IgD-negative memory B cell (primary cell): ENCODE results near the gene NPHS1. TPM values are rescaled to one million over a fixed set of nuclear protein-coding genes. Genes with fewer than 3 reads are reported as not detected.

Source experiments
- H3K27ac Mint-ChIP-seq, 3 donors: one replicate each; pipeline ENCODE4 v1.8.0; 2020 to 2022; ENCODE audit warnings: mild to moderate bottlenecking in 3 of 3, mixed read lengths in 3 of 3, moderate library complexity in 1 of 3
- H3K27me3 Mint-ChIP-seq: one replicate; pipeline ENCODE4 v1.8.0; 2021; ENCODE audit warnings: mixed read lengths
- H3K36me3 Mint-ChIP-seq: one replicate; pipeline ENCODE4 v1.8.0; 2020; ENCODE audit warnings: mild to moderate bottlenecking, mixed read lengths
- H3K4me1 Mint-ChIP-seq, 3 donors: one replicate each; pipeline ENCODE4 v1.8.0; 2020 to 2022; ENCODE audit warnings: mixed read lengths in 3 of 3, mild to moderate bottlenecking in 1 of 3
- H3K4me3 Mint-ChIP-seq, 4 donors: one replicate each; pipeline ENCODE4 v1.8.0; 2020 to 2022; ENCODE audit warnings: mild to moderate bottlenecking in 4 of 4, mixed read lengths in 4 of 4, moderate library complexity in 3 of 4
- H3K9me3 Mint-ChIP-seq, 3 donors: one replicate each; pipeline ENCODE4 v1.8.0; 2020 to 2021; ENCODE audit warnings: mixed read lengths in 3 of 3, mild to moderate bottlenecking in 1 of 3
- polyA plus RNA-seq: library from polyadenylated mRNA; unstranded; fragments of 300-500 nt; fragmentation: Illumina TruSeq; gene quantifications from one replicate; pipeline ENCODE4 v1.2.3, GENCODE V29; 2021

Gene NPHS1
- polyA plus RNA-seq, 1 donor from 2014 or later = not detected

DNA sequence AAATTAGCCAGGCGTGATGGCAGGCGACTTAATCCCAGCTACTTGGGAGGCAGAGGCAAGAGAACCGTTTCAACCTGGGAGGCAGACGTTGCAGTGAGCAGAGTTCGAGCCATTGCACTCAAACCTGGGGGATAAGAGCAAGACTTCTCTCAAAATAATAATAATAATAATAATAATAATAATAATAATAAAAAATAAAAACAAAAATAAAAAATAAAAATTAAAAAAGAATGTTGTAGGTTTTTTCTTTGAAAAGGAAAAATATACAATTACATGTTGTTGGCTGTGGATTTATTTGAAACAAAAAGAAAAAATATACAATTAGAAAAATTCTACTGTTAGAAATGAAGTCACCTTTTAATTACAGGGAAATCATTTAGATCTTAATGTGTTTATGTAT lies 28.2 kb downstream of the NPHS1 start:
- Mint-ChIP-seq H3K27ac (no peak overlapping the region), H3K9me3 (no peaks in the 10 kb centered on the region), H3K27me3 (peaks cover 19% of the 10 kb centered on the region), H3K4me3 (no peak overlapping the region), H3K36me3 (no peaks in the 10 kb centered on the region), H3K4me1 (no peaks in the 10 kb centered on the region)

DNA sequence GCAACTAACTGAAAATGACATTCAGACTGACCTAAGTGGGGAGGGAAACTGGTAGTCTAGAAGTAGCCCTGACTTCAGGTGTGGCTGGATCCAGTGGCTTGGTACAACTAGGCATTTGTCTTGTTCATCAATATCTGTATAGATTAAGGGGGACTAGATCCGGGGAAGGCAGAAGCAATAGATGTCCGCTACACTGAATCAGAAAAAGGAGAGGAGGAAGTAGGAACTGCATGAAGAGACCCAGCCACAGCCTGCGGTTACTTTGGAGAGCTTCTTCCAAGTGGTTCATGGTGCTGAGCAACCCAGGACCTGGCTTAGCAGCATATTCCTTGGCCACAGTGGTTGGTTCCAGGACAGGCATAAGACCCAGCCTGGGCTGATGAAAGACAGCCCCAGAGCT lies 29.7 kb downstream of the NPHS1 start:
- Mint-ChIP-seq H3K4me1 (no peaks in the 10 kb centered on the region), H3K27me3 (peaks cover 22% of the 10 kb centered on the region), H3K36me3 (no peaks in the 10 kb centered on the region), H3K9me3 (no peaks in the 10 kb centered on the region), H3K4me3 (no peak overlapping the region), H3K27ac (no peak overlapping the region)

DNA sequence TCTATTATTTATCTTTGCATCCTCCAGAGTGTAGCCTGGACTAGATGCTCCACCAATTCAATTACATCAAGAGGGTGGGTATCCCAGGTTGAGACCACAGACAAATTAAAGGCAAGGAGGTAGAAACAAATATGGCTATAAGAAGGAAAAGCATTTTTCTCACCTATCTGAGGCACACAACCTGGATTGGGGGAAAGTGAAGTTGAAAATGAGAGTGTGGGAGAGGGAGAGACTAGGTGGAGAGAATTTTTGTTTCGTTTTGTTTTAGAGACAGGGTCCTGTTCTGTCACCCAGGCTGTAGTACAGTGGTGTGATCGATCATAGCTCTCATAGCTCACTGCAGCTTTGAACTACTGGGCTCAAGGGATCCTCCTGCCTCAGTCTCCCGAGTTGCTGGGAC lies 33.9 kb downstream of the NPHS1 start:
- Mint-ChIP-seq H3K27me3 (peaks cover 20% of the 10 kb centered on the region), H3K27ac (no peak overlapping the region), H3K36me3 (no peaks in the 10 kb centered on the region)

DNA sequence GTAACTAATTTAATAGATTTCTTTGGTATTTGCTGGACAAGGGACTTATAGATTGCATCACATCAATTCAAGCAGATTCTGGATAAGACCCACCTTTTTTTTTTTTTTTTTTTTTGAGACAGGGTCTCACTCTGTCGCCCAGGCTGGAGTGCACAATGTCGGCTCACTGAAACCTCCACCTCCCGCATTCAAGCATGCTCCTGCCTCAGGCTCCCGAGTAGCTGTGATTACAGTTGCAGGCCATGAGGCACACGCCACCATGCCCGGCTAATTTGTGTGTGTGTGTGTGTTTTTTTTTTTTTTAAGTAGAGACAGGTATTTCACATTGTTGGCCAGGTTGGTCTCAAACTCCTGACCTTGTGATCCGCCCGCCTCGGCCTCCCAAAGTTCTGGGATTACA lies 35.5 kb downstream of the NPHS1 start:
- peaks cover 19% of the 10 kb centered on the region for H3K27me3 Mint-ChIP-seq

More for the DNA sequence above, 33.9 kb downstream of the NPHS1 start:
- Mint-ChIP-seq H3K4me3 (no peak overlapping the region), H3K4me1 (no peaks in the 10 kb centered on the region), H3K9me3 (peaks cover 0 to 2% (median 0%) of the 10 kb centered on the region in 3 donors)

DNA sequence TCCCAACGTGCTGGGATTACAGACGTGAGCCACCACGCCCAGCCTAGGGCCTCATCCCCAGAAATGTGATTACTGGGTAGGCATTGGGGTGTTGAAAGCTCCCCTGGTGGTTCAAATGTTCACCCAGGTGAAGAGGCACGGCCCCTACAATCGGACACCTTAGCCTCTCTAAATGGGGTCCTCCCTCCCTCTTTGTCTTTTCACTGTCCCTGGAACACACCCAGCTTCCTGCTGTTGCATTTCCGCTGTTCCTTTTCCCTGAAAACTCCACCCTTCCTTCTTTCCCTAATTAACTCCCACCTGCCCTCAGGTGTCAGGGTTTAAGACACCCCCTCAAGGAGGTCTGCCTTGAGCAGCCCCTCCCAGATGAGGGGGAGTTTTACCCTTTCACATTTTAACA lies 36.0 kb downstream of the NPHS1 start:
- Mint-ChIP-seq H3K4me3 (no peak overlapping the region), H3K36me3 (no peaks in the 10 kb centered on the region), H3K27ac (peak overlapping the region in 1 of 3 donors; percentile 3), H3K27me3 (peaks cover 19% of the 10 kb centered on the region), H3K9me3 (peaks cover 0 to 2% (median 0%) of the 10 kb centered on the region in 3 donors), H3K4me1 (no peaks in the 10 kb centered on the region)

More for the DNA sequence above, 35.5 kb downstream of the NPHS1 start:
- Mint-ChIP-seq H3K4me3 (no peak overlapping the region), H3K4me1 (no peaks in the 10 kb centered on the region), H3K27ac (no peak overlapping the region), H3K36me3 (no peaks in the 10 kb centered on the region), H3K9me3 (peaks cover 0 to 2% (median 0%) of the 10 kb centered on the region in 3 donors)

GRCh38 chr19:35813043-35813890 lies 39.0 kb downstream of the NPHS1 start:
- H3K4me1 Mint-ChIP-seq = peaks cover 0 to 1% (median 0%) of the 10 kb centered on the region in 3 donors
- peaks cover 0 to 2% (median 0%) of the 10 kb centered on the region in 3 donors for H3K9me3 Mint-ChIP-seq
- H3K27me3 Mint-ChIP-seq = peaks cover 22% of the 10 kb centered on the region
- no peak overlapping the region for H3K4me3 Mint-ChIP-seq
- no peaks in the 10 kb centered on the region for H3K36me3 Mint-ChIP-seq
- no peak overlapping the region for H3K27ac Mint-ChIP-seq

GRCh38 chr19:35812220-35813042 lies 39.9 kb downstream of the NPHS1 start, which contains the start of gene PRODH2:
PRODH2 (minus strand) TSS chr19:35812845; CDS start chr19:35812805, 40 bp downstream.
- H3K27ac Mint-ChIP-seq = peak within 1 kb of the TSS in 1 of 3 donors; percentile 21
- no peak within 1 kb of the TSS for H3K4me3 Mint-ChIP-seq
- peaks cover 0 to 1% (median 0%) of the 10 kb centered on the region in 3 donors for H3K4me1 Mint-ChIP-seq
- peaks cover 23% of the 10 kb centered on the region for H3K27me3 Mint-ChIP-seq
- peaks cover 1% of the 10 kb centered on the region for H3K36me3 Mint-ChIP-seq
- peaks cover 0 to 2% (median 0%) of the 10 kb centered on the region in 3 donors for H3K9me3 Mint-ChIP-seq

GRCh38 chr19:35811317-35812219 lies 40.7 kb downstream of the NPHS1 start:
- Mint-ChIP-seq H3K27ac (peak overlapping the region in 1 of 3 donors; percentile 21), H3K27me3 (peaks cover 21% of the 10 kb centered on the region), H3K9me3 (peaks cover 0 to 2% (median 0%) of the 10 kb centered on the region in 3 donors)

DNA sequence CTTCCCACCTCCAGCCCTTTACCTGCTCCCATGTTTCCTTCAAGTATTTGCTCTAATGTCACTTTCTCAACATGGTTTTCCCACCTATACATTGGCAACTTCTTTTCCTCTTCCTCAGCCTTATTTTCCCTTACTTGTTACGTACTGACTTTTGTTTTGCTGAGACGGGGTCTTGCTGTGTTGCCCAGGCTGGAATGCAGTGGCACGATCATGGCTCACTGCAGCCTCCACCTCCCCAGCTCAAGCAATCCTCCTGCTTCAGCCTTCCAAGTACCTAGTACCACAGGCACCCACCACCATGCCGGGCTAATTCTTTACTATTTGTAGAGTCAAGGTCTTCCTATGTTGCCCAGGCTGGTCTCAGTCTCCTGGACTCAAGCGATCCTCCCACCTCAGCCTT lies 44.7 kb downstream of the NPHS1 start:
- Mint-ChIP-seq H3K9me3 (no peaks in the 10 kb centered on the region), H3K4me1 (peaks cover 0 to 7% (median 4%) of the 10 kb centered on the region in 3 donors), H3K27ac (no peak overlapping the region), H3K36me3 (peaks cover 1% of the 10 kb centered on the region), H3K4me3 (peak overlapping the region in 1 of 4 donors; percentile 32), H3K27me3 (peaks cover 18% of the 10 kb centered on the region)

More at GRCh38 chr19:35811317-35812219, 40.7 kb downstream of the NPHS1 start:
- Mint-ChIP-seq H3K4me1 (peaks cover 0 to 1% (median 0%) of the 10 kb centered on the region in 3 donors), H3K4me3 (no peak overlapping the region), H3K36me3 (peaks cover 1% of the 10 kb centered on the region)

DNA sequence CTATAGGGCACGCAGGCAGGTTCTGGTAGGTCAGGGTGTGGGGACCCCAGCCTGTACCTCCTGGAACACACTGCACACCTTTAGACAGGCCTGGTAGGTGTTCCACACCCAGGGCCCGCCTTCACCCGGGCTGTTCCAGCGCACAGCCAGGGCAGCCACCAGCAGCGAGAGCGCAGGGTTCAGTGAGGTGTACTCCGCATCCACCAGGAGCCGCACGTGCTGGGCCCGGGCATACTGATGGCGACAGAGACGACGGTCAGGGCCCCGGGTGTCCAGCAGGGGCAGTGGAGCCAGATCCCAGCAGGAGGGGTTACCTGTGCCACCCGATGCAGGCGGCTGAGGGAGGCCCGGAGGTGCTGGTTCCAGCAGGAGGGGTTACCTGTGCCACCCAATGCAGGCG lies 45.7 kb downstream of the NPHS1 start:
- Mint-ChIP-seq H3K27me3 (peaks cover 17% of the 10 kb centered on the region), H3K4me1 (peaks cover 0 to 7% (median 4%) of the 10 kb centered on the region in 3 donors), H3K27ac (no peak overlapping the region), H3K4me3 (no peak overlapping the region), H3K9me3 (peaks cover 0 to 3% (median under 1%) of the 10 kb centered on the region in 3 donors), H3K36me3 (peaks cover 1% of the 10 kb centered on the region)

DNA sequence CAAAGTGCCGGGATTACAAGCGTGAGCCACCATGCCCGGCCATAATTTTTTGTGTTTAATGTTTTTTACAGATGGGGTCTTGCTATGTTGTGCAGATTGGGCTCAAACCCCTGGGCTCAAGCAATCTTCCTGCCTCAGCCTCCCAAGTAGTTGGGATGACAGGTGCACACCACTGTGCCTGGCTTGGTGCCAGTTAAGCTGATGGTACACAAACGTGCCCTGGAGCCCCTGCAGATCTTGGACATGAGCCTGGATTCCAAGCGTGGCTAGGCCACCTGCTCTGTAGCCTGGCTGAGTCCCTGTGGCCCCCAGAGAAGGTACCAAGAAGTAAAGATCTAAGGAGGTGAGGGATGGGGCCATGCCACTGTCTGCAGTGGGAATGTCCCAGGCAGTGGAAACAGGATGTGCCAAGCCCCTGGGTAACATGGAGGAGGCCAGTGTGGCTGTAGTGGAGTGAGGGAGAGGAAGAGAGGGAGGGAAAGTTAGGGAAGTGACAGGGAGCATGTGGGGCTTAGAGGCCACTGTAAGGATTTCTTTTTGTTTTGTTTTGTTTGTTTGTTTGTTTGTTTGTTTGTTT lies 46.7 kb downstream of the NPHS1 start:
- Mint-ChIP-seq H3K36me3 (peaks cover 1% of the 10 kb centered on the region), H3K27me3 (peaks cover 15% of the 10 kb centered on the region), H3K4me1 (peaks cover 0 to 6% (median 4%) of the 10 kb centered on the region in 3 donors), H3K9me3 (peaks cover 0 to 3% (median 2%) of the 10 kb centered on the region in 3 donors), H3K27ac (peak overlapping the region in 1 of 3 donors; percentile 53), H3K4me3 (no peak overlapping the region)

DNA sequence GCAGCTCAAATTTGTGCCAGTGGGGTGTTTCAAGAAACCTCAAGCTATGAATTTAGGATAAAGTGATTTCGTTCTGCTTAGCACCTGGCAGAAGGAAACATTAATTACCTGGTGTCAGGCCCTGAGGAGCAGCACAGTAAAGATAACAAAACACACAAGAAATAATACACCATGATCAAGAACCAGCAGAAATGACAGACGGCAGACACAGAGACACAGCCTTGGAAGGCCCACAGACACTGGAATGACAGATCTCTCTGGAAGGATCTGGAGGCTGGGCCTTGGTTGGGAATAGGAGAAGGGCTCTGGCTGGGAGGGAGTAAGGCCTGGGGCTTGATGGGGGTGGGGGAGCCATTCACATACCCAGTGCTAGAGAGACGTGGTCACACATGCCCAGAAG lies 50.5 kb downstream of the NPHS1 start:
- Mint-ChIP-seq H3K4me3 (no peak overlapping the region), H3K4me1 (peaks cover 0 to 6% (median 4%) of the 10 kb centered on the region in 3 donors), H3K36me3 (no peaks in the 10 kb centered on the region), H3K27ac (no peak overlapping the region), H3K9me3 (peaks cover 0 to 3% (median 2%) of the 10 kb centered on the region in 3 donors), H3K27me3 (peaks cover 8% of the 10 kb centered on the region)

GRCh38 chr19:35797663-35798062 lies 54.6 kb downstream of the NPHS1 start:
- Mint-ChIP-seq H3K27ac (no peak overlapping the region), H3K27me3 (peaks cover 11% of the 10 kb centered on the region), H3K36me3 (no peaks in the 10 kb centered on the region), H3K9me3 (peaks cover 0 to 3% (median 2%) of the 10 kb centered on the region in 3 donors), H3K4me3 (no peak overlapping the region), H3K4me1 (no peaks in the 10 kb centered on the region)
